A549 (cell line): Measurements from ENCODE around the gene TMA7B. TPM values are rescaled to one million over a fixed set of nuclear protein-coding genes. Genes with fewer than 3 reads are reported as not detected.

Experiments used
- ATAC-seq, 2 experiments: fragments of 200-7000 bp in 1 of 2; fragments of >200 bp in 1 of 2; cut with Nextera tagmentation in 1 of 2; cut with Tn5 transposase in 1 of 2; 3 replicates each; pipeline versions ENCODE4 v1.8.0 to v1.9.1; 2018 to 2020; ENCODE audit warnings: mild to moderate bottlenecking in 1 of 2, moderate library complexity in 1 of 2
- CTCF ChIA-PET: fragments of 300-600 bp; sonication (Branson Sonifier 250); formaldehyde crosslinking; extraction: SDS; loops from one replicate; lab custom pipeline; 2021; ENCODE audit warnings: antibody characterized with exemption, inconsistent platforms; lab: Yijun Ruan, JAX
- POLR2A ChIA-PET: fragments of 350-600 bp; formaldehyde crosslinking; extraction: SDS; loops from one replicate; lab custom pipeline; 2021; ENCODE audit warnings: antibody characterized with exemption, inconsistent platforms; lab: Yijun Ruan, JAX
- DNase-seq, 2 experiments: peaks; one replicate each; pipeline versions ENCODE4 v3.0.0 to v3.0.0-alpha.2; 2011 to 2016; ENCODE audit warnings: low read depth in 1 of 2, low spot score in 1 of 2
- FAIRE-seq: peaks from 2 replicates; lab custom pipeline; 2011; peaks lifted over from hg19 to GRCh38; lab: Jason Lieb, UNC
- H3K27ac ChIP-seq, 2 experiments: fragments of >200 bp; sonication (Bioruptor Twin); formaldehyde crosslinking; 3 replicates each; pipeline ENCODE4 v1.5.1; 2016 to 2017
- H3K4me1 ChIP-seq: fragments of >200 bp; sonication (Bioruptor Twin); formaldehyde crosslinking; 3 replicates; pipeline ENCODE4 v1.6.1; 2016
- H3K4me2 ChIP-seq: fragments of >200 bp; sonication (Bioruptor Twin); formaldehyde crosslinking; 3 replicates; pipeline ENCODE4 v1.6.1; 2016
- H3K4me3 ChIP-seq: fragments of >200 bp; sonication (Bioruptor Twin); formaldehyde crosslinking; 3 replicates; pipeline ENCODE4 v1.5.1; 2016
- H3K9me3 ChIP-seq: fragments of >200 bp; sonication (Bioruptor Twin); formaldehyde crosslinking; 3 replicates; pipeline ENCODE4 v1.6.1; 2016
- ATOH8 ChIP-seq: fragments of 250-450 bp; sonication (Bioruptor Pico); IDR thresholded peaks from 2 replicates; pipeline ENCODE4 v1.5.0; 2020; ENCODE audit warnings: low read depth, mild to moderate bottlenecking, moderate library complexity
- BHLHE40 ChIP-seq: IDR thresholded peaks from 2 replicates; pipeline ENCODE4 v1.6.1; 2012; ENCODE audit warnings: low read depth, low read length, inconsistent platforms
- CBX2 ChIP-seq: fragments of 200-600 bp; sonication (generic); IDR thresholded peaks from 2 replicates; pipeline ENCODE4 v1.6.1; 2016; ENCODE audit warnings: low read depth, mild to moderate bottlenecking, borderline replicate concordance
- EP300 ChIP-seq, 2 experiments: fragments of >200 bp; sonication (Bioruptor Twin); formaldehyde crosslinking; IDR thresholded peaks; 2 replicates in 1 of 2; 3 replicates in 1 of 2; pipeline ENCODE4 v1.6.1; 2016 to 2017
- ESRRA ChIP-seq: fragments of 150-350 bp; IDR thresholded peaks from 2 replicates; pipeline ENCODE4 v1.6.1; 2014; ENCODE audit warnings: mild to moderate bottlenecking, low read length, borderline replicate concordance
- FOSB ChIP-seq: fragments of 250-450 bp; sonication (Bioruptor Pico); IDR thresholded peaks from 2 replicates; pipeline ENCODE4 v1.5.0; 2020; ENCODE audit warnings: mild to moderate bottlenecking, moderate library complexity
- FOSL2 ChIP-seq, 2 experiments: fragments of 450-650 bp in 1 of 2; fragments of >200 bp in 1 of 2; sonication (Bioruptor Twin) in 1 of 2; formaldehyde crosslinking; IDR thresholded peaks; 2 replicates each; pipeline versions ENCODE4 v1.5.0 to v1.6.1; 2016 to 2020; ENCODE audit warnings: mild to moderate bottlenecking in 1 of 2, moderate library complexity in 1 of 2
- FOXS1 ChIP-seq: fragments of 250-450 bp; sonication (Bioruptor Pico); IDR thresholded peaks from 2 replicates; pipeline ENCODE4 v1.5.0; 2020; ENCODE audit warnings: mild to moderate bottlenecking, moderate library complexity
- GATA3 ChIP-seq: IDR thresholded peaks from 2 replicates; pipeline ENCODE4 v1.6.1; 2012; ENCODE audit warnings: borderline replicate concordance
- HES2 ChIP-seq: fragments of >200 bp; sonication (Bioruptor Twin); formaldehyde crosslinking; IDR thresholded peaks from 2 replicates; pipeline ENCODE4 v1.6.1; 2016
- HEYL ChIP-seq: fragments of 250-450 bp; sonication (Bioruptor Pico); IDR thresholded peaks from 2 replicates; pipeline ENCODE4 v1.8.0; 2021; ENCODE audit warnings: mild to moderate bottlenecking, moderate library complexity
- KDM1A ChIP-seq: fragments of 200-600 bp; sonication (generic); IDR thresholded peaks from 2 replicates; pipeline ENCODE4 v1.6.1; 2016; ENCODE audit warnings: low read depth, mild to moderate bottlenecking
- KDM5A ChIP-seq: fragments of 200-600 bp; sonication (generic); IDR thresholded peaks from 2 replicates; pipeline ENCODE4 v1.6.1; 2016; ENCODE audit warnings: antibody characterized with exemption, mild to moderate bottlenecking
- MAFK ChIP-seq: fragments of 450-650 bp; IDR thresholded peaks from 2 replicates; pipeline ENCODE4 v1.6.1; 2014; ENCODE audit not compliant: partially characterized antibody
- MAX ChIP-seq: IDR thresholded peaks from 2 replicates; pipeline ENCODE4 v1.6.1; 2012
- RARB ChIP-seq: fragments of 250-450 bp; sonication (Bioruptor Pico); IDR thresholded peaks from 2 replicates; pipeline ENCODE4 v1.8.0; 2021; ENCODE audit warnings: mild to moderate bottlenecking, moderate library complexity
- ZFP36 ChIP-seq: fragments of 450-650 bp; IDR thresholded peaks from 2 replicates; pipeline ENCODE4 v1.6.1; 2014; ENCODE audit warnings: borderline replicate concordance; ENCODE audit not compliant: partially characterized antibody
- WGBS: methylation state at CpG from one replicate; pipeline ENCODE4 v1.1.6; 2017; ENCODE audit errors: missing lambda C conversion rate; 5-methylcytosine and 5-hydroxymethylcytosine counted together
- polyA plus RNA-seq, 4 experiments: library from polyadenylated mRNA; depleted of rRNA in 3 of 4; stranded (reverse); fragments of >200 nt; fragmentation: RNase III in 1 of 4; extraction: RNeasy Plus Mini Kit Qiagen cat#74134 plus additional on column Dnase treatment in 1 of 4; gene quantifications; 2 replicates in 3 of 4; 3 replicates in 1 of 4; pipeline ENCODE4 v1.2.3, GENCODE V29; 2011 to 2017
- TF ChIP-seq, protein P1 (sequence below): fragments of 200-600 bp; sonication (generic); IDR thresholded peaks from 2 replicates; pipeline ENCODE4 v1.6.1; 2016; ENCODE audit warnings: antibody characterized with exemption, mild to moderate bottlenecking, moderate library complexity

TMA7B gene
- polyA plus RNA-seq, 2 of the 4 experiments (the other 2 are of a cell fraction): not detected

DNA sequence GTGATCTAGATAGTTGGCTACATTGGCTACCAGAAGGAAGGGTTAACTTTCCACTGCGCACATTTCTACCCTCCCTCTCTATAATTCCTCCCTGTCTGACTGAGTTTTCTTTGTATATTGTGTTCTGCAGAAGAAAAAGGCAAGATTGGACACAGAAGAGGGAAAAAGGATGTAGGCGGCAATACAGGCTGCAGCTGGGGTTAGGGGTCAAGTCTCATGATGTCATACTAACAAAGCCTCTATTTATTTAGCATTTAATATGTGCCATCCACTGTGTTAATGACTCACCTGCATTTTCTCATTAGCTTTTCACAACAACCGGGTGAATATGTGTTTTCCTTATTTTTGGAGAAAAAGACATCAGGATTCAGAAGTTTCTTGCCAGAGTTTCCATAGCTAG lies 36.5 kb downstream of the TMA7B start:
- POLR2A ChIA-PET: no interaction called here
- Histone ChIP-seq H3K4me2 (no peak overlapping the region), H3K4me1 (peaks cover 28% of the 10 kb centered on the region; the same call in 2 of the 3 replicates)
- 46% methylated on average over 3 of the region's 3 CpGs for WGBS
- ATAC-seq (no peak), DNase-seq (no peak)
- TF ChIP-seq ATOH8 (CRISPR knock-in tag) (no peak), MAFK (no peak), FOXS1 (CRISPR knock-in tag) (no peak)
- TF ChIP-seq, all 56 proteins: peak for 0
- Histone ChIP-seq H3K4me3 (no peak overlapping the region), H3K9me3 (no peaks in the 10 kb centered on the region), H3K27ac (no peak overlapping the region)
- FAIRE-seq: no peak
- CTCF ChIA-PET: interaction anchor here (0.6 to 1.5 kb wide), 3 partner anchors 9 to 440 kb away, joined by 3 to 5 read pairs (median 3); no protein-coding TSS in a partner anchor

- POLR2A ChIA-PET: no interaction called here
- peak overlapping the region in 1 of 2 experiments; percentile 28; a peak in 1 of 6 replicates for H3K27ac ChIP-seq
- DNase-seq (no peak), FAIRE-seq (no peak), ATAC-seq (no peak)
- no peak overlapping the region for H3K4me2 ChIP-seq
- no peak overlapping the region for H3K4me3 ChIP-seq
- peaks cover 28% of the 10 kb centered on the region; the same call in 2 of the 3 replicates for H3K4me1 ChIP-seq
- no peak for TF ChIP-seq GATA3
- TF ChIP-seq, protein P1, sequence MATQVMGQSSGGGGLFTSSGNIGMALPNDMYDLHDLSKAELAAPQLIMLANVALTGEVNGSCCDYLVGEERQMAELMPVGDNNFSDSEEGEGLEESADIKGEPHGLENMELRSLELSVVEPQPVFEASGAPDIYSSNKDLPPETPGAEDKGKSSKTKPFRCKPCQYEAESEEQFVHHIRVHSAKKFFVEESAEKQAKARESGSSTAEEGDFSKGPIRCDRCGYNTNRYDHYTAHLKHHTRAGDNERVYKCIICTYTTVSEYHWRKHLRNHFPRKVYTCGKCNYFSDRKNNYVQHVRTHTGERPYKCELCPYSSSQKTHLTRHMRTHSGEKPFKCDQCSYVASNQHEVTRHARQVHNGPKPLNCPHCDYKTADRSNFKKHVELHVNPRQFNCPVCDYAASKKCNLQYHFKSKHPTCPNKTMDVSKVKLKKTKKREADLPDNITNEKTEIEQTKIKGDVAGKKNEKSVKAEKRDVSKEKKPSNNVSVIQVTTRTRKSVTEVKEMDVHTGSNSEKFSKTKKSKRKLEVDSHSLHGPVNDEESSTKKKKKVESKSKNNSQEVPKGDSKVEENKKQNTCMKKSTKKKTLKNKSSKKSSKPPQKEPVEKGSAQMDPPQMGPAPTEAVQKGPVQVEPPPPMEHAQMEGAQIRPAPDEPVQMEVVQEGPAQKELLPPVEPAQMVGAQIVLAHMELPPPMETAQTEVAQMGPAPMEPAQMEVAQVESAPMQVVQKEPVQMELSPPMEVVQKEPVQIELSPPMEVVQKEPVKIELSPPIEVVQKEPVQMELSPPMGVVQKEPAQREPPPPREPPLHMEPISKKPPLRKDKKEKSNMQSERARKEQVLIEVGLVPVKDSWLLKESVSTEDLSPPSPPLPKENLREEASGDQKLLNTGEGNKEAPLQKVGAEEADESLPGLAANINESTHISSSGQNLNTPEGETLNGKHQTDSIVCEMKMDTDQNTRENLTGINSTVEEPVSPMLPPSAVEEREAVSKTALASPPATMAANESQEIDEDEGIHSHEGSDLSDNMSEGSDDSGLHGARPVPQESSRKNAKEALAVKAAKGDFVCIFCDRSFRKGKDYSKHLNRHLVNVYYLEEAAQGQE: no peak
- TF ChIP-seq KDM5A: no peak
- no peak for TF ChIP-seq KDM1A
- peak; percentile 25 for TF ChIP-seq ZFP36
- CTCF ChIA-PET: interaction anchor here (0.6 to 1.5 kb wide), 3 partner anchors 9 to 389 kb away, joined by 3 to 5 read pairs (median 3); no protein-coding TSS in a partner anchor
- H3K9me3 ChIP-seq: no peaks in the 10 kb centered on the region
- 83% methylated on average over 3 of the region's 3 CpGs for WGBS
Measured at GRCh38 chr22:39997421-39997820, 37.2 kb downstream of the TMA7B start.

DNA sequence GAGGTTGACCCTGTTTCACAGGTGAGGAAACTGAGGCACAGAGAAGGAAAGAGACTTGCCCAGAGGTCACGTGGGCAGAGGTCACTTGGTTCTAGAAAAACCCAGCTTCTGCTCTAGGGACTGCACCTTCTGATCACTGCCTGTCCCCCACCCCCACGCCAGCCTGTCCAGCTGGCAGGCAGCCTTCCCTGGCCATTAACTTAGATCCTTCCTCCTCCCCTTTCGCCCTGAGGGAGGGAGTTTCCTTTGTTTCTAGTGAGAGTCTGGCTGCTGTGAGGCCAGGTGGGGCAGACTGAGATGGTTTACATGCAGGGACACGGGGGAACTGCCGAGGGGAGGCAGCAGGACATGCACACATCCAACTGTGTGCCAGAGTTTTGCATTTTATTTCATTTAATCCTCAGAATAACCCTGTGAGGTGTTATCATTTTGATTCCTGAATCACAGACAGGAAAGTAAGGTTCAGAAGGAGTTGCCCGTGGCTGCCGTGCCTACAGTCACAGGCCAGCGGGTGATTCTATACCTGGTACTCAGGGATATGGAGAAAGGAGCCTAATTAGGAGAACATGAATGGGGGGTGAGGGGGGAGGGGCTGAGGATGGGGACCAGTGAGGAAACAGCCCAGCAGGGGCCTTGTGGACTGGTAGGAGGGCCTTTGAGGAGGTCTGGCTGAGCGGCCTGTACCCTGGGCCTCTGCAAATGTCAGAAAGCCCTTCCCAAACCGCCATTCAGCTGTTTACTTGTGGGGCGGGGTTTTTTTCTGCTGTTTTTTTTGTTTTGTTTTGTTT lies 37.9 kb downstream of the TMA7B start:
- peak overlapping the region; percentile 38 for H3K4me2 ChIP-seq
- 60% methylated on average over 11 of the region's 11 CpGs for WGBS
- POLR2A ChIA-PET: no interaction called here
- peak overlapping the region in 1 of 2 experiments; percentile 28; a peak in 1 of 6 replicates for H3K27ac ChIP-seq
- DNase-seq (peak; percentile 18 to 23), ATAC-seq (peak in 1 of 2 experiments; percentile 56; a peak in 3 of 6 replicates), FAIRE-seq (no peak)
- no peaks in the 10 kb centered on the region for H3K9me3 ChIP-seq
- no peak for TF ChIP-seq HES2
- no peak for TF ChIP-seq RARB (CRISPR knock-in tag)
- no peak for TF ChIP-seq HEYL (CRISPR knock-in tag)
- TF ChIP-seq MAFK: no peak
- TF ChIP-seq EP300 (IDR thresholded peaks at IDR 0.05): no peak
- TF ChIP-seq MAX: no peak
- TF ChIP-seq ESRRA: no peak
- TF ChIP-seq FOSB: no peak
- TF ChIP-seq ZFP36: no peak
- TF ChIP-seq FOSL2 (IDR thresholded peaks at IDR 0.05): no peak
- no peak for TF ChIP-seq FOSL2 (CRISPR knock-in tag; IDR thresholded peaks at IDR 0.05)
- TF ChIP-seq CBX2: no peak
- TF ChIP-seq BHLHE40: no peak
- no peak overlapping the region for H3K4me3 ChIP-seq
- peaks cover 28% of the 10 kb centered on the region; the same call in 2 of the 3 replicates for H3K4me1 ChIP-seq
- CTCF ChIA-PET: interaction anchor here (0.6 to 1.4 kb wide), 2 partner anchors 8 to 390 kb away, joined by 3 read pairs; no protein-coding TSS in a partner anchor
